HG03521 (cell line): ENCODE results near the gene OSBPL2.

ENCODE experiments used
- ATAC-seq: cut with Tn5 transposase; IDR thresholded peaks from one replicate; pipeline ENCODE4 v1.9.1; 2021; ENCODE audit warnings: mild to moderate bottlenecking, moderate library complexity; ENCODE audit not compliant: unreplicated experiment

OSBPL2 gene

GRCh38 chr20:62277253-62277652 lies 38.9 kb downstream of the OSBPL2 start:
- ATAC-seq = no peak

DNA sequence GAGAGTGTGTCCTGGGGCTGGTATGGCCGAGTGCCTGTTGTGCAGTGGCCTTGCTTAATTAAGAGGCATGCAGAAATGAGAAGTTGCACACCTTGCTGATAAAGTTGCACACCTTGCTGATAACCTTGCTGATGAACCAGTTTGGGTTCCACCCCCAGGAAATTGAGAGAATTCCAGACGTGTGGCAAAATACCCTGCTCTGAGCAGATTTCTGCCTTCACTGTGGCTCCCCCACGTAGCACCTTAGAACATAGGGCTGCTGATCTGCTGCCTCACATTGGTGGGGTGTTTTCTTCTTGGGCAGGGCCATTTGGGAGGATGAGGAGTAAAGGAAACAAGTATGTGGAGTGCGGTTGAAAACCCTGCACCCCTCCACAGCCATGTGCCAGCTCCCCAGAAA lies 42.0 kb downstream of the OSBPL2 start:
- ATAC-seq = no peak

DNA sequence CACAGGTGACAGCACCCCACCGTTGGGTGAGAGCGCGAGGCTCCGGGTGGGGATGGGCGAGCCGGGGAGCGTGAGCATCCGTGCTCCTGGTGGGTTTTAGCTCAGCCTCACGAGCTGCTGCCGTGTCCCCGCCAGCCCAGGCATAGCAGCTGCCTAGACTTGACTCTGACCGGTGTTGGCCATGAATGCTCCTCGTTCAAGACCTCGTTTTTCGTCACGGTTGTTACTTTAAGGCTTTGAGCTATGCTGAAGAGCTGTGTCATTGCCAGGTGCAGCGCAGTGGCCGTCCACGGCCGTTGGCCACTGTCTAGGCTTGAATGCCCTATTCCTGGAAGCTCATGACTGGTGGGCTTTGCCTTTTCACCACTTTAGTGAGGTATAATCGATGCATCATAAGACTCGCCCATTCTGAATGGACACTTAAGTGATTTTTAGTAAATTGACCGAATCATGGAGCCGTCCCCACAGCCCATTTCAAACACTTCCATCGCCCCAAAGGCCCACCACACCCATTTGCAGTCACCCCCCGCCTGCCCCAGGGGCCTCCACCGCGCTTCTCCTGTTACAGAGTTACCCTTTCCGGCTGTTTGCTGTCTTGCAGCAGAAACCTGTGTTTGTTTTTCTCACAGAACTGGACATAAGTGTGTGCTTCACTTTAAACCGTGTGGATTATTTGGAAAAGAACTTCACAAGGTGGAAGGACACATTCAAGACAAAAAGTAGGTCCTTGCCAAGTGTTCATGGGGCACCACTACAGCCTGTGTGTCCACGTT lies 43.0 kb downstream of the OSBPL2 start:
- no peak for ATAC-seq

- ATAC-seq = no peak
These were observed 43.8 kb downstream of the OSBPL2 start for GRCh38 chr20:62282103-62282502.

DNA sequence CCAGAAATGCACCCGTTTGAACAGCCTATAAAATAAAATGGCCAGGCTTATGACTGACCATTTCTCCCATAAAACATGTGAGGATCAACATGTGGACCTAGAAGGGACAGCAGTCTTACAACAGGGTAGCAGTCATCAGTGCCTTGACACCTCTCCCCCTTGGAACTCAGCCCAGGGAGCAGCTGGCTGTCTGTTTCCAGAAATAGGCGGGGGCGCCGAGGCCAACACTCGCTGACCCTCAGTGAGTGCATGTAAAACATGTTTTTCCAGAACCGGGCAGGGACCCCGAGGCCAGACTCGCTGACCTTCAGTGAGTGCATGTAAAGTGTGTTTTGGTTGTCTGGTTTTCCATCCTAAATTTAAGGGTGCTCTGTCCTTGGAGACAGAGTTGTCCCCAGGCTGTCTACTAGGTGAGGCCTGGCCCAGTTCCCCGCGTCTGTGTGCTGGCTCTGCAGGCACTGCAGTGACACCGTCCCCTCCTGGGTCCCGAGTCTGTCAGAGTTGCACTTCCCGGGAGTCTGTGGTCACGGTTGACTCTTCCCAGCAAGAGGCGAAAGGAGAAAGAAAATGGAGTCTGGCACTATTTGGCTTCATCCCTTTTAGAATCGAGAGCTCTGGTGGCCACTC lies 44.7 kb downstream of the OSBPL2 start:
- no peak for ATAC-seq

GRCh38 chr20:62284448-62284847 lies 46.1 kb downstream of the OSBPL2 start:
- ATAC-seq = no peak

GRCh38 chr20:62285151-62285550 lies 46.8 kb downstream of the OSBPL2 start:
- no peak for ATAC-seq

- ATAC-seq = no peak
These were observed 47.4 kb downstream of the OSBPL2 start for GRCh38 chr20:62285722-62286121.

DNA sequence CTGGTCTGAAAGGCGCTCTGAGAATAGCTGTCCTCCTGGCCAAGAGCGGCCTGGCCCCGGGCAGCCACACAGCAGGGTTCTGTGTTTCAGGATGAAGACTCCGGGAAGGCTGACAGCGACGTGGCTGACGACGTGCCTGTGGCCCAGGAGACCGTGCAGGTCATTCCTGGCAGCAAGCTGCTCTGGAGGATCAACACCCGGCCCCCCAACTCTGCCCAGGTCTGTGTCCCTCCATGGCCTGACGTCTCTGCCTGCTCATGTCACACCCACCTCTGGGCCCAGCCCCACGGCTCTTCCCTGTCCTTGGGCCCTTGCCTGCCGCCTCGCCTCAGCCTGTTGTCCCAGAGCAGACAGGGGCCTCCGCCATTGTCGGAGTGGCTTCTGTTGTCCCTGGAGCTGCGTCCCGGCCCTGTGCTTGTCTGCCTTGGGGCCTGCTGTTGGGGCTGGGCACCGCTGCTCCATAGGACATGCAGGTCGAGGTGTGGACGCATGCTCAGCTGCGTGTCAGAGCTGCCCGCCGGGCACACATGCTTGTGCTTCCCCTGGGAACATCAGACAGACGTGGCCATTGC lies 48.3 kb downstream of the OSBPL2 start:
- ATAC-seq = no peak

GRCh38 chr20:62287129-62287528 lies 48.8 kb downstream of the OSBPL2 start:
- ATAC-seq = no peak

GRCh38 chr20:62287759-62288534 lies 49.6 kb downstream of the OSBPL2 start:
- ATAC-seq = no peak

DNA sequence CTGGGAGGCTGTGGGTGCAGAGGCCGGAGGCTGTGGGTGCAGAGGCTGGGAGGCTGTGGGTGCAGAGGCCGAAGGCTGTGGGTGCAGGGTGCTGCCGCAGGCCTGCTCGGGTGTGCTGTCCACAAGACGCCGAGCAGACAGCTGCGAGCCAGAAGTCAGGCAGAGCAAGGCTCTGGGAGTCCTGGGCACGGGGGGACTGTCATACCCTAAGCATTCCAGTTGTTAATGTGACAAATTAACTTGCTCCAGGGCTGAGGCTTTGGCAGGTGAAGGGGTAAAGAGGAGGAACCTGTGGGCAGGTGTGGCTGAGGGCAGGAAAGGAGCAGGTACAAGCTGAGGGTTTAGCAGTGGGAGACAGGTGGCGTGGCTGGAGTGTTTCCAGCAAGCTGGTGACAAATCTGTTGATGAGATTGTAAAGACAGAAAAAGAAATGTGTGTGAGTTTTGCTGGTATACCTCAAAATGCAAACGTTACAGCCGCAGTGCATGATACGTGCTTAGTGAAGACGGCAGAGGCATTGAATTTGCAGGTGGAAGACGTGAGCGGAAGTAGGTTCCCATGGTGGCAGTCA lies 50.3 kb downstream of the OSBPL2 start:
- ATAC-seq = no peak

- no peak for ATAC-seq
These were observed 50.8 kb downstream of the OSBPL2 start for GRCh38 chr20:62289131-62289530.

GRCh38 chr20:62289898-62290297 lies 51.6 kb downstream of the OSBPL2 start:
- ATAC-seq = no peak

- ATAC-seq = no peak
These were observed 53.1 kb downstream of the OSBPL2 start for GRCh38 chr20:62291251-62292066.

GRCh38 chr20:62292108-62292507 lies 53.8 kb downstream of the OSBPL2 start:
- no peak for ATAC-seq

DNA sequence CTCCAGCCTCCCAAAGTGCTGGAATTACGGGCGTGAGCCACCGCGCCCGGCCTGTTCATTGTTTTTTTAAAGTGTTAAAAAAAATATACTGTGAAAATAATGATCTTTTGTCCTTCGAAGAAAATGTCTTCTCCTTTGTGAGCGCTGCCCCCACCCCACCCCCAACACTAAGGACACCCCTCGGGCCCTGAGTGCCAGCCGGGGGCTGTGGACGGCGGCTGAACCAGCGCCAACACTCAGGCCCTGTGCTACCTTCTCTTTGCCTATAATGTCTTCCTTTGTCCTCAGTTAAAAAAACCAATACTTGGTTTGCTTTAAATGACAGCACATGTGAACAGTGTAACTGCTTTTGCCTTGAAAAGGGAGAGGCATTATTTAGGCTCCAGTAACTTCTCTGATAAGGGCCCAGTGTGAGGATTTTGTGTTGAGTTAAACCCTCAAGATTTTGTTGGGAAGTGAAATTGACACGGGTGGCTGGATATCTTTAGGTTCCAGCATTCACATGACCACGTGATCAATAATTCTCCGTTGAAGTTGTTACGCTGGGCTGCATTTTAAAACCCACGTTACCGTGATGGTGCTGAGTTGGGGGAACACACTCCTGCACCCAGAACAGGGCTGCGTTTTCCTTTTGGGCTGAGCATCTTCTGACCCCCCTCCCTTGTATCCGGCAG lies 54.9 kb downstream of the OSBPL2 start:
- ATAC-seq = no peak

- ATAC-seq = no peak
These were observed 55.6 kb downstream of the OSBPL2 start for GRCh38 chr20:62293946-62294345.

GRCh38 chr20:62294516-62294915 lies 56.2 kb downstream of the OSBPL2 start:
- no peak for ATAC-seq
